Ishikawa (cell line): ENCODE measurements around the gene COL4A2.

Source experiments
- CEBPB ChIP-seq: IDR thresholded peaks from 2 replicates; pipeline ENCODE4 v1.6.1; 2012
- CREB1 ChIP-seq: IDR thresholded peaks from 2 replicates; pipeline ENCODE4 v1.6.1; 2012; ENCODE audit warnings: low read depth
- EGR1 ChIP-seq: IDR thresholded peaks from 2 replicates; pipeline ENCODE4 v1.6.1; 2012
- EP300 ChIP-seq: IDR thresholded peaks from 2 replicates; pipeline ENCODE4 v1.6.1; 2012; ENCODE audit warnings: borderline replicate concordance
- FOXM1 ChIP-seq: IDR thresholded peaks from 2 replicates; pipeline ENCODE4 v1.6.1; 2012; ENCODE audit warnings: low read depth, borderline replicate concordance
- NFIC ChIP-seq: IDR thresholded peaks from 2 replicates; pipeline ENCODE4 v1.6.1; 2012
- RAD21 ChIP-seq: IDR thresholded peaks from 2 replicates; pipeline ENCODE4 v1.6.1; 2012; ENCODE audit warnings: low read depth
- TAF1 ChIP-seq: IDR thresholded peaks from 2 replicates; pipeline ENCODE4 v1.6.1; 2012; ENCODE audit warnings: low read depth, mild to moderate bottlenecking
- TCF12 ChIP-seq: IDR thresholded peaks from 2 replicates; pipeline ENCODE4 v1.6.1; 2012; ENCODE audit warnings: low read depth
- TEAD4 ChIP-seq: IDR thresholded peaks from 2 replicates; pipeline ENCODE4 v1.6.1; 2012
- YY1 ChIP-seq: IDR thresholded peaks from 2 replicates; pipeline ENCODE4 v1.6.1; 2012; ENCODE audit warnings: low read depth
- ZBTB7A ChIP-seq: IDR thresholded peaks from 2 replicates; pipeline ENCODE4 v1.6.1; 2012; ENCODE audit warnings: low read depth
- TF ChIP-seq, protein P1 (sequence below): IDR thresholded peaks from 2 replicates; pipeline ENCODE4 v1.6.1; 2012
- TF ChIP-seq, protein P2 (sequence below): IDR thresholded peaks from 2 replicates; pipeline ENCODE4 v1.6.1; 2012
- TF ChIP-seq, protein P3 (sequence below): IDR thresholded peaks from 2 replicates; pipeline ENCODE4 v1.6.1; 2012; ENCODE audit warnings: low read depth, mild to moderate bottlenecking

The COL4A2 gene

DNA sequence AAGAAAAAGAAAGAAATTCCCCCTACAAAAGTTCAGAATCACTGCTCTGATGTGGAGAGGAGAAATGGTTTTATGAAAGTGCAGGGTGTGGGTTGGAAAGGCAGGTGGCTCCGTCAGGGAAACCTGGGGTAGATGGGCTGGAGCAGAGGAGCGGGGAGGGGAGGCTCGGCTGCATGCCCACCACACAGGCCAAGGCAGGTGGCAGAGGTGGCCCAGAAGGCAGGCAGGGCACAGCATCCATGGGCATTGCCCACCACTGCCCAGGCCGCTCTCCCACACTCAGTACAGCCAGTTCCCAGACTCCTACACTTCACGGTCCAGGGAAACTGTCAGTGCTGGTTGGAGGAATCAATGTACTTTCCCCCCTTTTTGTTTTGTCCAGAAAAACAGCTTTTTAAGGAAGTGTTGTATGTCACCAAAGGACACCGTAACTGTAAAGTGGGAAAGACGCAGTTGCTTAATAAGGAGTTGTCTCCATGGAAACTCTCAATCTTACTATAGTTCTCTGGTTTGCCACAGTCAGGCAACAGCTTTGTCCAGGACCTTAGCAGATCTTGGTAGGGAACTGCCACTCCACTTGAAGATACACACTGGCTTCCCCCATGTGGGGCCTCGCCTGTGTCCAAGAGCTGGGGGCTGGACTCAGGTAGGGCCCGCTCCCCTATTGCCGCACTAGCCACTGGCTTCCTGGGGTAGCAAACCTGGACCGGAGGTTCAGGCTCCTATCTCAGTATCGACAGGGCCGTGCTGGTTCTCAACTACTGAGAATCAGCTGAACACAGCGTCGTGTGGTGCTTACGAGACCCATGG lies 171.5 kb downstream of the COL4A2 start:
- TF ChIP-seq, protein P1, sequence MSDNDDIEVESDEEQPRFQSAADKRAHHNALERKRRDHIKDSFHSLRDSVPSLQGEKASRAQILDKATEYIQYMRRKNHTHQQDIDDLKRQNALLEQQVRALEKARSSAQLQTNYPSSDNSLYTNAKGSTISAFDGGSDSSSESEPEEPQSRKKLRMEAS: no peak
- no peak for TF ChIP-seq NFIC
- no peak for TF ChIP-seq CREB1
- no peak for TF ChIP-seq EP300
- TF ChIP-seq TEAD4: no peak
- TF ChIP-seq, protein P2, sequence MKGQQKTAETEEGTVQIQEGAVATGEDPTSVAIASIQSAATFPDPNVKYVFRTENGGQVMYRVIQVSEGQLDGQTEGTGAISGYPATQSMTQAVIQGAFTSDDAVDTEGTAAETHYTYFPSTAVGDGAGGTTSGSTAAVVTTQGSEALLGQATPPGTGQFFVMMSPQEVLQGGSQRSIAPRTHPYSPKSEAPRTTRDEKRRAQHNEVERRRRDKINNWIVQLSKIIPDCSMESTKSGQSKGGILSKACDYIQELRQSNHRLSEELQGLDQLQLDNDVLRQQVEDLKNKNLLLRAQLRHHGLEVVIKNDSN: no peak
- TF ChIP-seq TCF12: no peak
- no peak for TF ChIP-seq FOXM1
- TF ChIP-seq, protein P3, sequence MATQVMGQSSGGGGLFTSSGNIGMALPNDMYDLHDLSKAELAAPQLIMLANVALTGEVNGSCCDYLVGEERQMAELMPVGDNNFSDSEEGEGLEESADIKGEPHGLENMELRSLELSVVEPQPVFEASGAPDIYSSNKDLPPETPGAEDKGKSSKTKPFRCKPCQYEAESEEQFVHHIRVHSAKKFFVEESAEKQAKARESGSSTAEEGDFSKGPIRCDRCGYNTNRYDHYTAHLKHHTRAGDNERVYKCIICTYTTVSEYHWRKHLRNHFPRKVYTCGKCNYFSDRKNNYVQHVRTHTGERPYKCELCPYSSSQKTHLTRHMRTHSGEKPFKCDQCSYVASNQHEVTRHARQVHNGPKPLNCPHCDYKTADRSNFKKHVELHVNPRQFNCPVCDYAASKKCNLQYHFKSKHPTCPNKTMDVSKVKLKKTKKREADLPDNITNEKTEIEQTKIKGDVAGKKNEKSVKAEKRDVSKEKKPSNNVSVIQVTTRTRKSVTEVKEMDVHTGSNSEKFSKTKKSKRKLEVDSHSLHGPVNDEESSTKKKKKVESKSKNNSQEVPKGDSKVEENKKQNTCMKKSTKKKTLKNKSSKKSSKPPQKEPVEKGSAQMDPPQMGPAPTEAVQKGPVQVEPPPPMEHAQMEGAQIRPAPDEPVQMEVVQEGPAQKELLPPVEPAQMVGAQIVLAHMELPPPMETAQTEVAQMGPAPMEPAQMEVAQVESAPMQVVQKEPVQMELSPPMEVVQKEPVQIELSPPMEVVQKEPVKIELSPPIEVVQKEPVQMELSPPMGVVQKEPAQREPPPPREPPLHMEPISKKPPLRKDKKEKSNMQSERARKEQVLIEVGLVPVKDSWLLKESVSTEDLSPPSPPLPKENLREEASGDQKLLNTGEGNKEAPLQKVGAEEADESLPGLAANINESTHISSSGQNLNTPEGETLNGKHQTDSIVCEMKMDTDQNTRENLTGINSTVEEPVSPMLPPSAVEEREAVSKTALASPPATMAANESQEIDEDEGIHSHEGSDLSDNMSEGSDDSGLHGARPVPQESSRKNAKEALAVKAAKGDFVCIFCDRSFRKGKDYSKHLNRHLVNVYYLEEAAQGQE: no peak
- TF ChIP-seq TAF1: no peak
- no peak for TF ChIP-seq ZBTB7A
- TF ChIP-seq RAD21: no peak
- no peak for TF ChIP-seq CEBPB
- no peak for TF ChIP-seq EGR1
- no peak for TF ChIP-seq YY1

DNA sequence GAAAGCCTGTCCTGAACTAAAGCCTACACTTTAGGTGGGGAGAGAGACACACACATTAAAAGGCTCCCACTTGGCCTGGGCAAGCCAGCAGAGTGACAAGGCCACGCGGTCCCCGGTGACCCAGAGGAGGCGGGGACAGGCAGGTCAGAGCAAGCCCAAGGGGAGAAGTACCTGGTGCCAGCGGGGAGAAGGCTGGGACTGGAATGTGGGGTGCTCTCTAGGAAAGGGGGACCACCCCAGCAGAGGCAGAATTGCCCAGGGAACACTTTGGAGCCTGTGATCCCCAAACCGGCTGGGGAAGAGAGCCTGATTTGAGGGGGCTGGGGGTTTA lies 172.1 kb downstream of the COL4A2 start:
- TF ChIP-seq CEBPB (no peak), EGR1 (no peak), ZBTB7A (no peak), TCF12 (no peak)
- TF ChIP-seq, protein P3: no peak
- TF ChIP-seq, protein P1: no peak

DNA sequence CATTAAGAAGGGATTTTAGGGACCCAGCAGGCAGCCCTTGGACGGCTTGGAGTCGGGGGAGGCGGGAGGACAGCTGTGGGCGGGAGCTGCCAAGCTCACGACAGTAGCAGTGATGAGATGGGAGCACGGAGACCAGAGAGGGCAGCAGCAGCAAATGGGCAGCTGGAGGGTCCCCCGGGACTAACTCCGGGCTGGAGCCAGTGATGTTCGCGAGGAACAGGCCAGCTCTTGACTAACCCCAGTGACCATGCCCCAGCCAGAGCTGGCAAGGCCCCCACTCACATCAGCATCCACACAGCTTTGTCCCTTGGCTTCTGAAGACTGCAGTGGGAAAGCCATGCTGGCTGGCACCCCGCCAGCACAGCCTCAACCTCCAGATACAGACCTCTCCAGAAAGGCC lies 172.6 kb downstream of the COL4A2 start:
- TF ChIP-seq, protein P1: no peak
- no peak for TF ChIP-seq RAD21
- no peak for TF ChIP-seq TCF12
- TF ChIP-seq, protein P2: no peak
- no peak for TF ChIP-seq CREB1
- no peak for TF ChIP-seq YY1
- no peak for TF ChIP-seq TEAD4
- TF ChIP-seq, protein P3: no peak
- TF ChIP-seq FOXM1: no peak
- no peak for TF ChIP-seq CEBPB
- no peak for TF ChIP-seq TAF1

DNA sequence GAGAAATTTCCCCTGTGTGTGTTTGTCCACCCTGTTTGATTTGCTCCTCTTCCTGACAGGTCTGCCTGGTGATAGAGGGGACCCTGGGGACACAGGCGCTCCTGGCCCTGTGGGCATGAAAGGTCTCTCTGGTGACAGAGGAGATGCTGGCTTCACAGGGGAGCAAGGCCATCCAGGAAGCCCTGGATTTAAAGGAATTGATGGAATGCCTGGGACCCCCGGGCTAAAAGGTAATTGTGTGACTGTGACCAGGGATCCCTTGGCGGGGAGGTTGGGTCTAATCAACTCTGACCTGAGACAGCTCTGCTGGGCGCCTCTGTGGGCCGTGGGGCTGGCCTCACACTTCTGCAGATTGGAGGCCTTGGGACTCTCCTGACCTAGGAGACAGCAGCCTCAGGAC lies 173.1 kb downstream of the COL4A2 start:
- TF ChIP-seq, protein P3: no peak
- no peak for TF ChIP-seq FOXM1
- no peak for TF ChIP-seq ZBTB7A
- TF ChIP-seq YY1: no peak
- TF ChIP-seq CEBPB: no peak
- no peak for TF ChIP-seq CREB1
- no peak for TF ChIP-seq NFIC
